GM21576 (cell line): ENCODE data around the gene WFDC5.

Source experiments
- ATAC-seq: cut with Tn5 transposase; IDR thresholded peaks from one replicate; pipeline ENCODE4 v1.9.1; 2021; ENCODE audit warnings: mild to moderate bottlenecking, moderate library complexity; ENCODE audit not compliant: unreplicated experiment

The WFDC5 gene

GRCh38 chr20:45115829-45116228 lies 855 bp upstream of the WFDC5 start:
- ATAC-seq: no peak

GRCh38 chr20:45115386-45115774 lies 406 bp upstream of the WFDC5 start:
- no peak for ATAC-seq

GRCh38 chr20:45113865-45114264 lies 1.1 kb downstream of the WFDC5 start:
- ATAC-seq: no peak

GRCh38 chr20:45112754-45113153 lies 2.2 kb downstream of the WFDC5 start:
- no peak for ATAC-seq

- no peak for ATAC-seq
These were observed 3.0 kb downstream of the WFDC5 start for GRCh38 chr20:45111799-45112471.

GRCh38 chr20:45111285-45111684 lies 3.7 kb downstream of the WFDC5 start:
- no peak for ATAC-seq

GRCh38 chr20:45110301-45110700 lies 4.7 kb downstream of the WFDC5 start:
- no peak for ATAC-seq

- ATAC-seq: no peak
These were observed 5.3 kb downstream of the WFDC5 start for GRCh38 chr20:45109634-45110033.

- ATAC-seq: no peak
These were observed 9.7 kb downstream of the WFDC5 start for GRCh38 chr20:45105317-45105716.

- ATAC-seq: no peak
These were observed 10.2 kb downstream of the WFDC5 start for GRCh38 chr20:45104786-45105185.

- no peak for ATAC-seq
These were observed 11.9 kb downstream of the WFDC5 start for GRCh38 chr20:45103072-45103471.

GRCh38 chr20:45101333-45101850 lies 13.6 kb downstream of the WFDC5 start:
- ATAC-seq: no peak

GRCh38 chr20:45100563-45101245 lies 14.3 kb downstream of the WFDC5 start, which contains the start of gene KCNS1:
TSS of gene KCNS1 (minus strand) at chr20:45101127. CDS start at chr20:45099236, 1,891 bp downstream.
- no peak for ATAC-seq

GRCh38 chr20:45098103-45098773 lies 16.7 kb downstream of the WFDC5 start:
- ATAC-seq: no peak

- no peak for ATAC-seq
These were observed 17.4 kb downstream of the WFDC5 start for GRCh38 chr20:45097485-45098102.

- no peak for ATAC-seq
These were observed 18.2 kb downstream of the WFDC5 start for GRCh38 chr20:45096781-45097180.

- ATAC-seq: no peak
These were observed 19.2 kb downstream of the WFDC5 start for GRCh38 chr20:45095805-45096238.

- no peak for ATAC-seq
These were observed 20.0 kb downstream of the WFDC5 start for GRCh38 chr20:45094864-45095574.

GRCh38 chr20:45094201-45094600 lies 20.8 kb downstream of the WFDC5 start:
- ATAC-seq: no peak

- ATAC-seq: no peak
These were observed 22.1 kb downstream of the WFDC5 start for GRCh38 chr20:45092898-45093297.

- ATAC-seq: no peak
These were observed 23.6 kb downstream of the WFDC5 start for GRCh38 chr20:45091366-45091765.
